MCF 10A (cell line): ENCODE results near the gene XYLT1. TPM values are rescaled to one million over a fixed set of nuclear protein-coding genes. Genes with fewer than 3 reads are reported as not detected.

Source experiments
- BruUV-seq: library from RNA; stranded (reverse); fragments of 400-500 nt; replicated peaks from 2 replicates; lab custom pipeline; 2021; lab: Mats Ljungman, UMichigan
- CTCF ChIA-PET: fragments of 300-600 bp; sonication (Branson Sonifier 250); formaldehyde crosslinking; extraction: SDS; loops from one replicate; lab custom pipeline; 2021; ENCODE audit warnings: antibody characterized with exemption, inconsistent platforms; lab: Yijun Ruan, JAX
- POLR2A ChIA-PET: fragments of 300-600, 350-650 bp; sonication (Branson Sonifier 250); formaldehyde crosslinking; extraction: SDS; loops from one replicate; lab custom pipeline; 2020; ENCODE audit warnings: antibody characterized with exemption, inconsistent platforms; lab: Yijun Ruan, JAX
- DNase-seq: peaks from one replicate; pipeline ENCODE4 v3.0.0-alpha.2; 2018; ENCODE audit not compliant: unreplicated experiment
- H3K27ac Mint-ChIP-seq: one replicate; pipeline ENCODE4 v1.8.0; 2022; ENCODE audit warnings: mild to moderate bottlenecking, low read depth, mixed read lengths; ENCODE audit not compliant: unreplicated experiment
- H3K27me3 Mint-ChIP-seq: one replicate; pipeline ENCODE4 v1.8.0; 2022; ENCODE audit warnings: mixed read lengths; ENCODE audit not compliant: insufficient read depth, unreplicated experiment
- H3K36me3 Mint-ChIP-seq: one replicate; pipeline ENCODE4 v1.8.0; 2022; ENCODE audit warnings: mild to moderate bottlenecking, moderate library complexity, mixed read lengths; ENCODE audit not compliant: insufficient read depth, unreplicated experiment
- H3K4me1 Mint-ChIP-seq: one replicate; pipeline ENCODE4 v1.8.0; 2022; ENCODE audit warnings: mixed read lengths; ENCODE audit not compliant: insufficient read depth, unreplicated experiment
- H3K4me3 Mint-ChIP-seq: one replicate; pipeline ENCODE4 v1.8.0; 2022; ENCODE audit warnings: mild to moderate bottlenecking, moderate library complexity, mixed read lengths; ENCODE audit not compliant: unreplicated experiment
- H3K9me3 Mint-ChIP-seq: one replicate; pipeline ENCODE4 v1.8.0; 2022; ENCODE audit warnings: mixed read lengths; ENCODE audit not compliant: unreplicated experiment
- CTCF ChIP-seq: fragments of 200-600 bp; IDR thresholded peaks from one replicate; pipeline ENCODE4 v1.8.0; 2022; ENCODE audit warnings: antibody characterized with exemption, mild to moderate bottlenecking; ENCODE audit not compliant: unreplicated experiment
- intact Hi-C: fragments of 100-400 bp; cut with micrococcal nuclease; formaldehyde crosslinking; loops from 2 replicates; pipeline ENCODE4 v1.14.1; 2022
- total RNA-seq: library from RNA; stranded (reverse); gene quantifications from 2 replicates; pipeline ENCODE4 v1.2.3, GENCODE V29; 2022

XYLT1 gene
- total RNA-seq, 1 experiment from 2014 or later = not detected

GRCh38 chr16:17340804-17341203, 130.0 kb downstream of the XYLT1 start:
- peaks cover 44% of the 10 kb centered on the region for H3K9me3 Mint-ChIP-seq
- no peaks in the 10 kb centered on the region for H3K27me3 Mint-ChIP-seq
- intact Hi-C loops = no loop called here
- BruUV-seq = no TSS peak
- no peak for TF ChIP-seq CTCF
- no peaks in the 10 kb centered on the region for H3K36me3 Mint-ChIP-seq
- ChIA-PET CTCF (interaction anchor here (0.5 kb wide), 1 partner anchor 193 kb away, joined by 3 read pairs; no protein-coding TSS in a partner anchor), POLR2A (no interaction called here)
- no peak overlapping the region for H3K4me3 Mint-ChIP-seq
- H3K27ac Mint-ChIP-seq = no peak overlapping the region
- no peak for DNase-seq
- no peaks in the 10 kb centered on the region for H3K4me1 Mint-ChIP-seq

- Mint-ChIP-seq H3K4me3 (no peak overlapping the region), H3K27ac (no peak overlapping the region), H3K36me3 (no peaks in the 10 kb centered on the region), H3K9me3 (peaks cover 47% of the 10 kb centered on the region), H3K27me3 (no peaks in the 10 kb centered on the region), H3K4me1 (no peaks in the 10 kb centered on the region)
- intact Hi-C loops = no loop called here
- no peak for TF ChIP-seq CTCF
- BruUV-seq = no TSS peak
- ChIA-PET POLR2A (no interaction called here), CTCF (no interaction called here)
- DNase-seq = no peak
Measured at GRCh38 chr16:17339764-17340541, 130.8 kb downstream of the XYLT1 start.

GRCh38 chr16:17338244-17338643, 132.5 kb downstream of the XYLT1 start:
- CTCF ChIA-PET = interaction anchor here (0.5 kb wide), 1 partner anchor 9 kb away, joined by 4 read pairs; no protein-coding TSS in a partner anchor
- no peak for TF ChIP-seq CTCF
- Mint-ChIP-seq H3K27ac (no peak overlapping the region), H3K27me3 (no peaks in the 10 kb centered on the region), H3K4me3 (no peak overlapping the region), H3K4me1 (no peaks in the 10 kb centered on the region), H3K9me3 (peaks cover 47% of the 10 kb centered on the region), H3K36me3 (no peaks in the 10 kb centered on the region)
- BruUV-seq = no TSS peak
- POLR2A ChIA-PET = no interaction called here
- DNase-seq = no peak
- intact Hi-C loops = no loop called here

- Mint-ChIP-seq H3K27ac (no peak overlapping the region), H3K9me3 (peaks cover 36% of the 10 kb centered on the region), H3K27me3 (no peaks in the 10 kb centered on the region), H3K36me3 (no peaks in the 10 kb centered on the region), H3K4me1 (no peaks in the 10 kb centered on the region), H3K4me3 (no peak overlapping the region)
- no TSS peak for BruUV-seq
- POLR2A ChIA-PET = no interaction called here
- no peak for DNase-seq
- intact Hi-C loops = no loop called here
- CTCF ChIA-PET = no interaction called here
- TF ChIP-seq CTCF = no peak
Measured at GRCh38 chr16:17336530-17336900, 134.2 kb downstream of the XYLT1 start.
